NCI-H146 treated with DMSO at 0.1 percent for 48 hours (cell line): ENCODE data around the gene GBX2.
"Not testable (repeated sequence)": the region's sequence is repeated elsewhere in the genome, so short reads cannot be mapped to it uniquely, and the experiment has no call there.

Experiments
- DNase-seq: peaks from one replicate; lab custom pipeline; 2025; ENCODE audit not compliant: unreplicated experiment; lab: John Stamatoyannopoulos, UW

The GBX2 gene

DNA sequence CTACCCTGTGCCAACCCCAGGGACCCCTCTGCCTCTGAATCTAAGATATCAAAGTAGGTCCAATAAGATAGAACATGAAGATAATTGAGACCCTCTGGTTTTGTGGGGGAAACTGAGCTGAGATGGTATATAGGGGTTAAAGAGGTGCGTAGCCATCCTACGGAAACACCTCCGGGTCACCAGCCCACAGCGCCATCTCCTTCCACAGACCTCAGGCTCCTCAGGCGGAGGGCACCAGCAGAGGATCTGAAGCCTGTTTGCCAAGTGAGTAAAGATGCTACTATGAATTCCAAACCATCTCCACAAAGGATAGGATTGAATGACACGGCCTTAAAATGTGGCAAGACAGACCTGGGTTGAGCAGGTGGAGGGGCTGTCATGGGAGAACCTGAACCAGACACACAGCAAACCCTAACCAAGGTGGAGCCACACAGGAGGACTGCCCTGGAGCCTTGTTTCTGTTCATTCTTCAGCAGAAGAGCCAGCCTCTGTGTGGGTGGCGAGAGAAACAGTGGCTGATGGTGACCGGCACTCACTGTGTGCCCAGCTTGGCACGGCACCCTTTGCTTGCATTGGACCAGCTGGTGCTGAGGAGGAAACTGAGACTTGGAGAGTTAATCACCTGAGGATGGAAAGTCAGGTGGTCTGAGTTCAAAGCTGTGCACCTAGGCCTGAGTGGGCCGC lies 10.2 kb downstream of the GBX2 start:
- no peak for DNase-seq

DNA sequence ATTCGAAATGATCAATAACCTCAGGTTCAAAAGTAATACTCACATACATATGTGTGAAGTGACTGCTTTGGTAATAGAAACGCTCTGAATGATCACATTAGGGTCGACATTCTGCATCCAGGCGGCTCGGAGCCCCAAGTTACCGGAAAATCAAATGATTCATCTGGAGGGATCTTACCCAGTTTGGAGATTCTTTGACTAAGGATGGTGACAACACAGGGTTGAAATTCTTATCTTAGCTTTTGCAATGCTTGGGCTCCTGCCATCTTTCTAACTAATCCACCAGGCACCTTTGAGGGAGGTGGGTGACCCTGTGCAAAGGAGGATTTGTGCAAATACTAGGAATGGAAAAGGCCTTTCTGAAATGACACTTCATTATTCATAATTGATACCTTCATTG lies 10.8 kb downstream of the GBX2 start:
- DNase-seq: no peak

GRCh38 chr2:236156860-236157194 lies 11.4 kb downstream of the GBX2 start:
- no peak for DNase-seq

DNA sequence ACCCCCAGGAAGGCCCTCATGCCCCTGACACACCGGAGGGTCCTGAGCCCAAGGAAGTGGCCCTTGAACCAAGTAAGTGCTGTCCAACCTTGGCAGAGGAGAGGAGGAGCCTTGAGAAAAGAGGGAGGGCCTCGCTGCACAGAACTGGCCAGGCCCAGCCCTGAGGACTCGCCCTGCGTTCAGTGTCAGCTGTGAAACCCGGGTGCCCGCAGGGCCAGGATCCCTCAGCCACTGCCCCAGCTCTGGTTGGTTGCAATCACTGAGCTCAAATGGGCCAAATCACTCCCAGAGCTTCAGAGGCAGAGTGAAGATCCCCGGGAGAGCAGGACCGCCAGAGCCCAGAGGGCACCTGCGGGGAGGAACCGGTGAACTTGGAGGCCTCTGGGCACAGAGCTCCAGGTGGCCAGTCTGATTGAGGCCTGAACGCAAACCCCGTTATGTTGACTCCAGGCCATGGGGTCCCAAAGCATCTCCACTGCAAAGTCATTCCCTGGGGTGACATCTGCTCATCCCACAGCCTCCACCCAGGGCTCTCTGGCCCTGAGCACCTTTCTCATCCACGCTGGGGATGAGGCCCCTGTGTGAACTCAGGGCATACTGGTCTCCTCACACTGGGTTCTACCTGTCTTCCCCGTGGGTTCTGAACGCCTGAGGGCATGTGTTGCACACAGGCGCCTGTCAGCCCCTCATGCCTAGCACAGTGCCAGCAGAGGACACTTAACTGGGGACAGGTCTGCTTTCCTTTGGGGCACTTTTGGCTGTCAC lies 11.9 kb downstream of the GBX2 start:
- DNase-seq: no peak

- DNase-seq: no peak
These were observed 12.8 kb downstream of the GBX2 start for GRCh38 chr2:236155406-236155805.

DNA sequence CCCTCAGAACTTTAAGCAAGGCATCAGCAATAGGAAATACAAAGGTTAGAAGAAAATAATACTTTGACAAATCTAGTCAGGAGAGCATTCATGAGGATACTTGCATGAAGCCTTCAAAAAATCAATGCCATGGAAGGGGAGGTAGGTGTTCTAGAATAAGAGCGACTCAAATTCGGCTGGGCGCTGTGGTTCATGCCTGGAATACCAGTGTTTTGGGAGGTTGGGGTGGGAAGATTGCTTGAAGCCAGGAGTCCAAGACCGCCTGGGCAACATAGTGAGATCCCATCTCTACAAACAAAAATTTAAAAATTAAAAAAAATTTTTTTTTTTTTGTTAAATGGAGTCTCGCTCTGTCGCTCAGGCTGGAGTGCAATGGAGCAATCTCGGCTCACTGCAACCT lies 21.8 kb downstream of the GBX2 start:
- no peak for DNase-seq

DNA sequence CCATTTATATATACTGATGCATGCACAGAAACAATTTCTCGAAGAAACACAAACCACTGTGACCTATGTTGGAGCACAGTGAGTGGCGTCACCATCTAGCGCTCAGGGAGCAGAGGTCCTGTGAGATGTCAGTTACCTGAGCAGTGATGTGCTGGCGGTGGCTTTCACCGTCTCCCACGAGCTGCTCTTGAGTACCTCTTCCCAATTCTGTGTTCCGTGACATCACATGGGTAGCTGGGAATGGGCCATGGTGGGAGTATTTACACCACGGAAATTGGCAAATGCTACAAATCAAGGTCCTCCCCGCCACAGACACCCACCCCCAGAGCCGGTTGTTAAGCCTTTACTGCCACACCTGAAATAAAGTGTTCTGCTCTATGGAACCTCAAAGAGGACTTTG lies 24.4 kb downstream of the GBX2 start:
- DNase-seq: no peak

GRCh38 chr2:236141616-236142015 lies 26.6 kb downstream of the GBX2 start:
- not testable (repeated sequence) for DNase-seq

DNA sequence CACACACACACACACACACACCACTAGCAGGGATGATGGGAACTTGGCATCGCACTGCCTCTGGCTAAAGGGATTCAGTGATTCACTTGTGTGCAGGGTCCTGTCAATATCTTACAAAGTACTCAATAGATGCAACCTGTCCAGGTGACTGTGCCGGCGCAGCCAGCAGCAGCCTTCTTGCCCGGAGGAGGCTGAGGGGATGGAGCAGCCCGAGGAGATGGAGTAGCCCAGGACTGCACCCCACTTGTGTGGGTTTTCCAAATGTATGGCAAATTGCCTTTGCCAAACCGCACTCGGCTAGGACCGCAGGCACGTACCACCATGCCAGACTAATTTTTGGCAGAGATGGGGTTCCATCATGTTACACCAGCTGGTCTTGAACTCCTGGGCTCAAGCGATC lies 31.1 kb downstream of the GBX2 start:
- DNase-seq: no peak

- DNase-seq: no peak
These were observed 31.6 kb downstream of the GBX2 start for GRCh38 chr2:236136538-236136937.

DNA sequence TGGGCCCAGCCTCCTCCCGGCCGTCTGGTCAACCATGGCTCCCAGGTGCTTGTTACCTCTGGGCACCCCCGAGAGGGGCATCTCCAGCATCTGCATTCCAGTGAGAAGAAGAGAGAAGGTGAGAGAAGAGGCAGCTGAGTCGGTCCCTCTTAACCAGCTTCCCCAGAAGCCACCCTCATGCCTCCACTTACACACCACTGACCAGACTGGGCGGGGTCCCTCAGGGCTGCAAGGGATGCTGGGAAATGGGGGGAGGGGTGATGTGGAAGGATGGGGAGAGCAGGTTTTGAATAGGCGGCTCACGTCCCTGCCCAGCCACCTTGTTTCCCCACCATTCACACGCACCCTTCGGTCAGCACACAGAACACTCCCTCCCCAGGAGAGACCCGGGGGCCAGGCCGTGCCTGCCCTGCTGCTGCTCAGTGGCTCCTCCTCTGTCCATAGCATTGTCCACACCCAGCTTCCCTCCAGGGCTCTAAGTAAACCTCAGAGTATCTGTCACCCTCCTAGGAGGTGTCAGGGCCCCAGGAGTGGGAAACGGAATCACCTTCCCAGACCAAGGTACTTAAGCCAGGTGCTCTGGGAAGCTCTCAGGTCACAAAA lies 34.7 kb downstream of the GBX2 start:
- DNase-seq: no peak

GRCh38 chr2:236131073-236131692 lies 37.0 kb downstream of the GBX2 start:
- no peak for DNase-seq

DNA sequence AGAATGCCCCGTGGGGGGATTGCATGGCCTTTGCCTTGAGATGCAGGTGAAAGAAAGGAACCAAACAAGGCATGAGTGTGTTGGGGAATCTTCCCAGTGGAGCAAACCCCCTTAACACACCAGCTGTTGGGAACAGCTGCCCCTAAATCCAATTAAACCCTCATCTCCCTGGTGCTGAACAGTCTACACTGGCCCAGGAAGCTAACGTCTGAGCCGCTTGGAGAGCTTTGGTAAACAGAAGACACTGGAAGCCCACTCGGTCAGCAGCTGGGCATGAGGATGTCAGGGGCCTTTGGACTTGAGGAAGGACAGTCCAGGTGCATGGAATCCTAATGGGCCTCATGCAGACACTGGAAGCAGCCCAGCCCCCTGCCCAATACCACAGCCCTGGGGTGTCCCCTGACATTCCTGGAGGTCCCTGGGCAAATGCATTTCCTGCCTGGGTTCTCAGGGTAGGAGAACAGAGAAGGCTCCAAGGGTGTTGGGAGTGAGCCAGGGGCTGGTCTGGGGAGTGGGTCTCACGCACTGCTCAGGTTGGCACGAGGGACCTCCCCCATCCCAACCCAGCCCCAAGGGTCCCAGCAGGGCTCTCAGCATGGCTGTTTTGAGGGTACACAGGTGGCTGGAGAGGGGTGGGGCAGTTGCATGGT lies 37.7 kb downstream of the GBX2 start:
- no peak for DNase-seq

GRCh38 chr2:236129935-236130334 lies 38.3 kb downstream of the GBX2 start:
- DNase-seq: no peak

DNA sequence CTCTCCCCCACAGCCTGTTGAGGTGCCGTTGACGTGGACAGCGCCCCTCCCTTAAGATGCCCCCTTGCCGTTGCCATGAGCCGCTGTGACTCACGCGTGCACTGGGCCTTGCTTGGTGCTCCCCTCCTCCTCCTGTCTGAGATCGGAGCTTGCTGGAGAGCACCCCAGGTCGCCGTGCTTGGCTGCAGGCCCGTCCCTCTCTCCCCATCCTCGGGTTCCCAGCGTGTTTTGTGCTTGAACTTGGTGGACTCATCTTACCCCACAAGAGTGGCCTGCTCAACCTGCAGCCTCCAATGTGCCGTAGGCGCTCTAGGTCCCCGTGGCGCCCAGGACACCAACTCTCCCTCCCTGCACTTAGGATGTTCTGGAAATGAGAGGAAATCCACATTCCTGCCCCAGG lies 39.9 kb downstream of the GBX2 start:
- no peak for DNase-seq

- DNase-seq: no peak
These were observed 41.2 kb downstream of the GBX2 start for GRCh38 chr2:236127010-236127409.

- DNase-seq: no peak
These were observed 42.6 kb downstream of the GBX2 start for GRCh38 chr2:236125541-236125940.

GRCh38 chr2:236124182-236124893 lies 43.8 kb downstream of the GBX2 start:
- DNase-seq: no peak

- DNase-seq: no peak
These were observed 44.5 kb downstream of the GBX2 start for GRCh38 chr2:236123716-236124115.

GRCh38 chr2:236122236-236122635 lies 46.0 kb downstream of the GBX2 start:
- no peak for DNase-seq

GRCh38 chr2:236121546-236121945 lies 46.6 kb downstream of the GBX2 start:
- no peak for DNase-seq
